ENCODE measurements around the gene OR8D1.
"Not testable (repeated sequence)": the region's sequence is repeated elsewhere in the genome, so short reads cannot be mapped to it uniquely, and the experiment has no call there.

OR8D1 gene

DNA sequence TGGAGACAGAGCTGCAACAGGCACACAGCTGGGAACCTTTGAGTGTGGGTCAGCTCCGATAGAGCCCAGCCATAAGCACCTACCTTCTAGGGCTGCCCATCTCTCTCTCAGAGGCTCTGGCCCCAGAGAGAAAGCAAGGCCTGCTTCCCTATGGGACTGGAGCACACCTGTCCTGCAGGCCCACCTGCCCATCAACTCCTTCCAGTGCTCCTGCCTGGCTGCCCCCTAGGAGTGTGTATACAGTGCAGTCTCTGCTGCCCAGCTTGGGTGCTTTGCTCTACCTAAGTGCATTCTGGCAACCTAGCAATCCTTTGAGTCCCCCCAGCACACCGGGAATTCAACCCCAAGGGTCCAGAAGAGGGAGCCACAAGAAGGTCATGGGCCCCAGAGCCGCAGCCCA, 36.5 kb downstream of the OR8D1 start:
- H3K27ac ChIP-seq = no peak overlapping the region
- H3K27me3 ChIP-seq (ENCODE audit: insufficient read depth, low read depth) = no peaks in the 10 kb centered on the region
- no peaks in the 10 kb centered on the region for H3K4me1 ChIP-seq (ENCODE audit: low read depth, poor library complexity, severe bottlenecking)
- TF ChIP-seq, protein P1, sequence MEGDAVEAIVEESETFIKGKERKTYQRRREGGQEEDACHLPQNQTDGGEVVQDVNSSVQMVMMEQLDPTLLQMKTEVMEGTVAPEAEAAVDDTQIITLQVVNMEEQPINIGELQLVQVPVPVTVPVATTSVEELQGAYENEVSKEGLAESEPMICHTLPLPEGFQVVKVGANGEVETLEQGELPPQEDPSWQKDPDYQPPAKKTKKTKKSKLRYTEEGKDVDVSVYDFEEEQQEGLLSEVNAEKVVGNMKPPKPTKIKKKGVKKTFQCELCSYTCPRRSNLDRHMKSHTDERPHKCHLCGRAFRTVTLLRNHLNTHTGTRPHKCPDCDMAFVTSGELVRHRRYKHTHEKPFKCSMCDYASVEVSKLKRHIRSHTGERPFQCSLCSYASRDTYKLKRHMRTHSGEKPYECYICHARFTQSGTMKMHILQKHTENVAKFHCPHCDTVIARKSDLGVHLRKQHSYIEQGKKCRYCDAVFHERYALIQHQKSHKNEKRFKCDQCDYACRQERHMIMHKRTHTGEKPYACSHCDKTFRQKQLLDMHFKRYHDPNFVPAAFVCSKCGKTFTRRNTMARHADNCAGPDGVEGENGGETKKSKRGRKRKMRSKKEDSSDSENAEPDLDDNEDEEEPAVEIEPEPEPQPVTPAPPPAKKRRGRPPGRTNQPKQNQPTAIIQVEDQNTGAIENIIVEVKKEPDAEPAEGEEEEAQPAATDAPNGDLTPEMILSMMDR (conservative IDR thresholded peaks at IDR 0.05; ENCODE audit: low read depth, low read length) = no peak
- no peaks in the 10 kb centered on the region for H4K20me1 ChIP-seq (ENCODE audit: insufficient read depth)
- H3K9ac ChIP-seq = no peak overlapping the region
- no peak overlapping the region for H3K4me2 ChIP-seq
- H3K4me3 ChIP-seq (IDR thresholded peaks at IDR 0.05; ENCODE audit: insufficient read depth, low read depth, low read length) = no peak overlapping the region
- no peaks in the 10 kb centered on the region for H3K79me2 ChIP-seq (ENCODE audit: insufficient read depth, low read depth)
- H3K36me3 ChIP-seq (ENCODE audit: insufficient read depth) = no peaks in the 10 kb centered on the region
- H2AFZ ChIP-seq (ENCODE audit: low read depth) = no peak overlapping the region

DNA sequence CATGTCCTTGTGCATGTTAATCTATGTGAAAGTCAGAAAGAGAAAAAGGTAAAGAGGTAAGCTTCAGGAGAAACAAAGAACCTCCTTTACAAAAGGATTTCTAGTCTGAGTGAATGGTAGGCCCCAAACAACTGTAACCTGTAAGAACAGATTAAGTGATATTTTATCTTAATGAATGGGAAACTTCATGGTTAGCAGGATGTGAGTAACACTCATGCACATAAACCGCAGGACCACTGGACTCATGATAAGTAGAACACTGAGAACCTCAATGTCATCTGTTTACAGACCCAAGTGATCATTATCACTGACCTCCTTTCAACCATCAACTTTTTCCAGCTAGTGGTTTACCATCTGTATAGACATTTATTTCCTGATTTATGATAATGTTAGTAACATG, 37.7 kb downstream of the OR8D1 start:
- Histone ChIP-seq H4K20me1 (ENCODE audit: insufficient read depth) (no peaks in the 10 kb centered on the region), H3K79me2 (ENCODE audit: insufficient read depth, low read depth) (no peaks in the 10 kb centered on the region), H3K4me2 (no peak overlapping the region), H3K4me3 (IDR thresholded peaks at IDR 0.05; ENCODE audit: insufficient read depth, low read depth, low read length) (no peak overlapping the region), H3K27ac (no peak overlapping the region), H3K36me3 (ENCODE audit: insufficient read depth) (no peaks in the 10 kb centered on the region), H3K9ac (no peak overlapping the region), H3K27me3 (ENCODE audit: insufficient read depth, low read depth) (no peaks in the 10 kb centered on the region), H3K4me1 (ENCODE audit: low read depth, poor library complexity, severe bottlenecking) (no peaks in the 10 kb centered on the region), H2AFZ (ENCODE audit: low read depth) (no peak overlapping the region)
- TF ChIP-seq, protein P1 (conservative IDR thresholded peaks at IDR 0.05; ENCODE audit: low read depth, low read length) = no peak

DNA sequence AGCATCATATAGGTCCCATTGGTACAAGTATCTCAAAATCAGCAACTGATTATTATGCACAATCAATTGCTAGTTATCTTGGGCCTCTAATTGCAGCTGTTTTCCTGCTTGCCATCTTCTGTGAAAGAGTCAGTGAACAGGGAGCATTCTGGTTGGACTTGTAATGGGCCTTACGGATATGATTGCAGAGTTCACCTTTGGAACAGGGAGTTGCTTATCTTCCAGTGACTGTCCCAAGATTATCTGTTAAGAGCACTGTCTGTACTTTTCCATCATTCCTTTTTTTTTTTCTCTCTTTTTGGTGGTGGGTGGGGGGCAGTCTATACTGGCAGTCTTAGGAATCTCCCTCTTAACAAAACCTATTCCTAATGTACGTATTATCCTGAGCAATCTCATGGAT, 39.7 kb downstream of the OR8D1 start:
- no peaks in the 10 kb centered on the region for H4K20me1 ChIP-seq (ENCODE audit: insufficient read depth)
- TF ChIP-seq, protein P1 (conservative IDR thresholded peaks at IDR 0.05; ENCODE audit: low read depth, low read length) = no peak

DNA sequence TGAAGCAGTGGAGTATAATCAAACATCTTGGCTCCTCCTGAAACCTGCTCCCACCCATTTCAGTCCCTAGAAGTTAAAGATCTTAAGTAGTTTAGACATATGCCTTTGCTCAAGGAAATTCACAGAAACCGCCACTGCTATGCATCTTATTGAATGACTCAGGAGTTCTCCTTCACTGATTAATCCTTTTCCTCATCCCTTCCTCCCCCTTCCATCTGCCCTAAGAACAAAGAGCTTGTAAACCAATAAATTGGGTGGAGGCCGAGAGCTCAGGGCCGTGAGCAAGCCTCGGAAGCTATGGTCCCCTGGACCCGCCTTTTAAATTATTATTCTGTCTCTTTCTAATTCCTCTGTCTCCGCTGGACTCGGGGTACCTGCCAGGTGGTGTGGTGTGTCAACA, 42.9 kb downstream of the OR8D1 start:
- H3K9ac ChIP-seq; H3K4me2 ChIP-seq; H3K4me3 ChIP-seq (IDR thresholded peaks at IDR 0.05; ENCODE audit: insufficient read depth, low read depth, low read length); H3K79me2 ChIP-seq (ENCODE audit: insufficient read depth, low read depth); H2AFZ ChIP-seq (ENCODE audit: low read depth); H3K36me3 ChIP-seq (ENCODE audit: insufficient read depth); H3K27me3 ChIP-seq (ENCODE audit: insufficient read depth, low read depth); H3K4me1 ChIP-seq (ENCODE audit: low read depth, poor library complexity, severe bottlenecking); H3K27ac ChIP-seq; H4K20me1 ChIP-seq (ENCODE audit: insufficient read depth): not testable (repeated sequence)

More for the DNA sequence above, 39.7 kb downstream of the OR8D1 start:
- Histone ChIP-seq H3K27me3 (ENCODE audit: insufficient read depth, low read depth) (no peaks in the 10 kb centered on the region), H3K4me2 (no peak overlapping the region), H3K4me3 (IDR thresholded peaks at IDR 0.05; ENCODE audit: insufficient read depth, low read depth, low read length) (no peak overlapping the region), H3K4me1 (ENCODE audit: low read depth, poor library complexity, severe bottlenecking) (no peaks in the 10 kb centered on the region), H3K36me3 (ENCODE audit: insufficient read depth) (no peaks in the 10 kb centered on the region), H3K79me2 (ENCODE audit: insufficient read depth, low read depth) (no peaks in the 10 kb centered on the region), H2AFZ (ENCODE audit: low read depth) (no peak overlapping the region), H3K27ac (no peak overlapping the region), H3K9ac (no peak overlapping the region)

DNA sequence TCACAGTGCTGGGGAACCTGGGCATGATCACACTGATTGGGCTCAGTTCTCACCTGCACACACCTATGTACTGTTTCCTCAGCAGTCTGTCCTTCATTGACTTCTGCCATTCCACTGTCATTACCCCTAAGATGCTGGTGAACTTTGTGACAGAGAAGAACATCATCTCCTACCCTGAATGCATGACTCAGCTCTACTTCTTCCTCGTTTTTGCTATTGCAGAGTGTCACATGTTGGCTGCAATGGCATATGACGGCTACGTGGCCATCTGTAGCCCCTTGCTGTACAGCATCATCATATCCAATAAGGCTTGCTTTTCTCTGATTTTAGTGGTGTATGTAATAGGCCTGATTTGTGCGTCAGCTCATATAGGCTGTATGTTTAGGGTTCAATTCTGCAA, 48.7 kb downstream of the OR8D1 start:
- not testable (repeated sequence) for H3K79me2 ChIP-seq (ENCODE audit: insufficient read depth, low read depth); H4K20me1 ChIP-seq (ENCODE audit: insufficient read depth); H3K4me1 ChIP-seq (ENCODE audit: low read depth, poor library complexity, severe bottlenecking); H3K27ac ChIP-seq; H3K27me3 ChIP-seq (ENCODE audit: insufficient read depth, low read depth); H2AFZ ChIP-seq (ENCODE audit: low read depth); H3K9ac ChIP-seq; H3K36me3 ChIP-seq (ENCODE audit: insufficient read depth); H3K4me3 ChIP-seq (IDR thresholded peaks at IDR 0.05; ENCODE audit: insufficient read depth, low read depth, low read length); H3K4me2 ChIP-seq
